ENCODE data around the gene EBF3. TPM values are rescaled to one million over a fixed set of nuclear protein-coding genes. Genes with fewer than 3 reads are reported as not detected.

EBF3 gene
- total RNA-seq, 2 experiments from 2014 or later = not detected

- POLR2A ChIA-PET = no interaction called here
- Histone ChIP-seq H3K4me1 (ENCODE audit: insufficient read depth, low read length) (peaks cover under 1% of the 10 kb centered on the region), H3K9me3 (ENCODE audit: control insufficient read depth in 1 of 2, insufficient read depth in 1 of 2, low read length in 2 of 2) (no peaks in the 10 kb centered on the region), H3K36me3 (ENCODE audit: insufficient read depth, low read length) (no peaks in the 10 kb centered on the region), H3K4me3 (ENCODE audit: low read length) (no peak overlapping the region), H3K27ac (ENCODE audit: low read depth in 1 of 2, low read length in 2 of 2) (no peak overlapping the region), H3K27me3 (ENCODE audit: control insufficient read depth in 1 of 2, insufficient read depth in 2 of 2, low read length in 2 of 2) (peaks cover 0 to 2% of the 10 kb centered on the region in 2 experiments)
- DNase-seq = no peak
- Mint-ChIP-seq H3K4me3 (no peak overlapping the region), H3K27ac (no peak overlapping the region), H3K27me3 (no peaks in the 10 kb centered on the region), H3K36me3 (ENCODE audit: low read depth) (no peaks in the 10 kb centered on the region), H3K9me3 (no peaks in the 10 kb centered on the region), H3K4me1 (ENCODE audit: low read depth) (peaks cover 4% of the 10 kb centered on the region)
- intact Hi-C loops (cut with DNase I, micrococcal nuclease) = no loop called here
- no peak for ATAC-seq (ENCODE audit: poor library complexity)
- CTCF ChIA-PET = no interaction called here
- no peak for TF ChIP-seq CTCF (IDR thresholded peaks at IDR 0.05)
Observed at GRCh38 chr10:129875993-129876726, 87.9 kb downstream of the EBF3 start.

GRCh38 chr10:129873351-129873750 lies 90.7 kb downstream of the EBF3 start:
- Mint-ChIP-seq H3K27ac (no peak overlapping the region), H3K4me3 (no peak overlapping the region), H3K27me3 (no peaks in the 10 kb centered on the region), H3K9me3 (no peaks in the 10 kb centered on the region), H3K36me3 (ENCODE audit: low read depth) (no peaks in the 10 kb centered on the region), H3K4me1 (ENCODE audit: low read depth) (peaks cover 8% of the 10 kb centered on the region)
- H3K36me3 ChIP-seq (ENCODE audit: insufficient read depth, low read length) = no peaks in the 10 kb centered on the region
- peaks cover 0 to 2% of the 10 kb centered on the region in 2 experiments for H3K27me3 ChIP-seq (ENCODE audit: control insufficient read depth in 1 of 2, insufficient read depth in 2 of 2, low read length in 2 of 2)
- ChIA-PET CTCF (no interaction called here), POLR2A (no interaction called here)
- no peak overlapping the region for H3K27ac ChIP-seq (ENCODE audit: low read depth in 1 of 2, low read length in 2 of 2)
- DNase-seq (no peak), ATAC-seq (ENCODE audit: poor library complexity) (no peak)
- intact Hi-C loops (cut with DNase I, micrococcal nuclease) = no loop called here
- H3K4me3 ChIP-seq (ENCODE audit: low read length) = no peak overlapping the region
- H3K9me3 ChIP-seq (ENCODE audit: control insufficient read depth in 1 of 2, insufficient read depth in 1 of 2, low read length in 2 of 2) = no peaks in the 10 kb centered on the region
- TF ChIP-seq CTCF (IDR thresholded peaks at IDR 0.05) = no peak
- H3K4me1 ChIP-seq (ENCODE audit: insufficient read depth, low read length) = peaks cover 5% of the 10 kb centered on the region

GRCh38 chr10:129871966-129872365 lies 92.1 kb downstream of the EBF3 start:
- CTCF ChIA-PET = no interaction called here
- H3K36me3 ChIP-seq (ENCODE audit: insufficient read depth, low read length) = no peaks in the 10 kb centered on the region

More at GRCh38 chr10:129871966-129872365, 92.1 kb downstream of the EBF3 start:
- DNase-seq (no peak), ATAC-seq (ENCODE audit: poor library complexity) (no peak)
- POLR2A ChIA-PET = no interaction called here
- H3K27me3 ChIP-seq (ENCODE audit: control insufficient read depth in 1 of 2, insufficient read depth in 2 of 2, low read length in 2 of 2) = peaks cover 0 to 2% of the 10 kb centered on the region in 2 experiments
- H3K27ac ChIP-seq (ENCODE audit: low read depth in 1 of 2, low read length in 2 of 2) = no peak overlapping the region
- no peak overlapping the region for H3K27ac Mint-ChIP-seq
- no peaks in the 10 kb centered on the region for H3K9me3 Mint-ChIP-seq
- no peaks in the 10 kb centered on the region for H3K27me3 Mint-ChIP-seq
- intact Hi-C loops (cut with DNase I, micrococcal nuclease) = no loop called here
- H3K36me3 Mint-ChIP-seq (ENCODE audit: low read depth) = no peaks in the 10 kb centered on the region
- TF ChIP-seq CTCF (IDR thresholded peaks at IDR 0.05) = no peak
- peaks cover 8% of the 10 kb centered on the region for H3K4me1 Mint-ChIP-seq (ENCODE audit: low read depth)
- H3K4me3 Mint-ChIP-seq = no peak overlapping the region
- no peaks in the 10 kb centered on the region for H3K9me3 ChIP-seq (ENCODE audit: control insufficient read depth in 1 of 2, insufficient read depth in 1 of 2, low read length in 2 of 2)
- no peak overlapping the region for H3K4me3 ChIP-seq (ENCODE audit: low read length)
- H3K4me1 ChIP-seq (ENCODE audit: insufficient read depth, low read length) = peaks cover 5% of the 10 kb centered on the region
